SK-N-SH (cell line): ENCODE data around the gene NDST4.

ENCODE experiments used
- CHD2 ChIP-seq: fragments of 150-350 bp; IDR thresholded peaks from 2 replicates; pipeline ENCODE4 v1.6.1; 2018; ENCODE audit warnings: low read length; ENCODE audit not compliant: partially characterized antibody
- CTCF ChIP-seq: fragments of 200-600 bp; sonication (generic); IDR thresholded peaks from 2 replicates; pipeline ENCODE4 v1.6.1; 2017; ENCODE audit warnings: antibody characterized with exemption, mild to moderate bottlenecking, moderate library complexity
- ELF1 ChIP-seq: IDR thresholded peaks from 2 replicates; pipeline ENCODE4 v1.4.0; 2012
- MXI1 ChIP-seq: IDR thresholded peaks from 2 replicates; pipeline ENCODE4 v1.6.1; 2012; ENCODE audit warnings: mild to moderate bottlenecking, low read depth, low read length, improper control_type of control experiment

GRCh38 chr4:114883641-114884040 is 229.8 kb downstream of the NDST4 start:
- TF ChIP-seq ELF1 (no peak), CTCF (no peak), CHD2 (no peak), MXI1 (no peak)
